H9 (cell line): ENCODE data around the gene COASY. TPM values are rescaled to one million over a fixed set of nuclear protein-coding genes. Genes with fewer than 3 reads are reported as not detected.

Experiments
- DNase-seq: peaks from one replicate; pipeline ENCODE4 v3.0.0-alpha.2; 2017
- H2AFZ ChIP-seq: one replicate; pipeline ENCODE4 v1.6.1; 2013; ENCODE audit warnings: mild to moderate bottlenecking, low read length, control low read depth, moderate library complexity
- H2AK5ac ChIP-seq: 2 replicates; pipeline ENCODE4 v1.6.1; 2013; ENCODE audit warnings: low read length, control low read depth, mixed read lengths; ENCODE audit not compliant: insufficient read length
- H2BK120ac ChIP-seq: one replicate; pipeline ENCODE4 v1.6.1; 2013; ENCODE audit warnings: low read depth, mild to moderate bottlenecking, low read length, control low read depth, inconsistent platforms; ENCODE audit not compliant: poor library complexity, severe bottlenecking
- H2BK12ac ChIP-seq: 2 replicates; pipeline ENCODE4 v1.6.1; 2013; ENCODE audit warnings: low read length, control low read depth, mixed read lengths, low read depth; ENCODE audit not compliant: insufficient read length
- H2BK15ac ChIP-seq: 2 replicates; pipeline ENCODE4 v1.6.1; 2013; ENCODE audit warnings: low read depth, low read length, control low read depth
- H2BK20ac ChIP-seq: one replicate; pipeline ENCODE4 v1.6.1; 2013; ENCODE audit warnings: low read depth, mild to moderate bottlenecking, low read length, control low read depth, inconsistent platforms; ENCODE audit not compliant: poor library complexity, severe bottlenecking
- H2BK5ac ChIP-seq: 2 replicates; pipeline ENCODE4 v1.6.1; 2013; ENCODE audit warnings: low read length, control low read depth, mixed read lengths; ENCODE audit not compliant: insufficient read length
- H3K14ac ChIP-seq: 2 replicates; pipeline ENCODE4 v1.6.1; 2013; ENCODE audit warnings: low read length, control low read depth; ENCODE audit not compliant: insufficient read depth
- H3K18ac ChIP-seq: 2 replicates; pipeline ENCODE4 v1.6.1; 2013; ENCODE audit warnings: low read depth, mild to moderate bottlenecking, mixed read lengths, low read length, control low read depth; ENCODE audit not compliant: insufficient read length
- H3K23ac ChIP-seq: 2 replicates; pipeline ENCODE4 v1.6.1; 2013; ENCODE audit warnings: low read length, control low read depth, mixed read lengths, low read depth; ENCODE audit not compliant: insufficient read length
- H3K23me2 ChIP-seq: 2 replicates; pipeline ENCODE4 v1.6.1; 2013; ENCODE audit warnings: low read depth, mild to moderate bottlenecking, mixed read lengths, low read length, control low read depth; ENCODE audit not compliant: insufficient read length, poor library complexity, severe bottlenecking
- H3K27ac ChIP-seq: 2 replicates; pipeline ENCODE4 v1.5.1; 2013; ENCODE audit warnings: low read length, control low read depth, mixed read lengths, low read depth; ENCODE audit not compliant: insufficient read length
- H3K27me3 ChIP-seq: 2 replicates; pipeline ENCODE4 v1.6.1; 2013; ENCODE audit warnings: low read length, control low read depth, inconsistent platforms; ENCODE audit not compliant: insufficient read depth
- H3K4ac ChIP-seq: 2 replicates; pipeline ENCODE4 v1.6.1; 2013; ENCODE audit warnings: low read depth, mild to moderate bottlenecking, control low read depth, inconsistent platforms, low read length, moderate library complexity
- H3K4me1 ChIP-seq: 2 replicates; pipeline ENCODE4 v1.6.1; 2013; ENCODE audit warnings: low read length, control low read depth, inconsistent platforms; ENCODE audit not compliant: insufficient read depth
- H3K4me2 ChIP-seq: 2 replicates; pipeline ENCODE4 v1.6.1; 2013; ENCODE audit warnings: low read length, control low read depth, mixed read lengths; ENCODE audit not compliant: insufficient read length, insufficient read depth
- H3K56ac ChIP-seq: 2 replicates; pipeline ENCODE4 v1.6.1; 2013; ENCODE audit warnings: low read depth, mild to moderate bottlenecking, mixed read lengths, low read length, control low read depth; ENCODE audit not compliant: insufficient read length
- H3K79me1 ChIP-seq: 2 replicates; pipeline ENCODE4 v1.6.1; 2013; ENCODE audit warnings: low read depth, mild to moderate bottlenecking, moderate library complexity, low read length, control low read depth, inconsistent platforms; ENCODE audit not compliant: insufficient read depth, poor library complexity, severe bottlenecking
- H3K79me2 ChIP-seq: 2 replicates; pipeline ENCODE4 v1.6.1; 2013; ENCODE audit warnings: low read length, control low read depth, inconsistent platforms; ENCODE audit not compliant: insufficient read depth
- H3K9ac ChIP-seq: 2 replicates; pipeline ENCODE4 v1.6.1; 2013; ENCODE audit warnings: low read length, control low read depth, mixed read lengths; ENCODE audit not compliant: insufficient read length; ENCODE audit errors: extremely low read depth
- H3K9me3 ChIP-seq: one replicate; pipeline ENCODE4 v1.6.1; 2013; ENCODE audit warnings: low read depth, low read length, inconsistent platforms; ENCODE audit not compliant: control insufficient read depth
- H3T11ph ChIP-seq: one replicate; pipeline ENCODE4 v1.6.1; 2013; ENCODE audit warnings: mild to moderate bottlenecking, low read length, control low read depth, inconsistent platforms
- H4K20me1 ChIP-seq: one replicate; pipeline ENCODE4 v1.6.1; 2013; ENCODE audit not compliant: control insufficient read depth, insufficient read length, insufficient read depth
- H4K5ac ChIP-seq: 2 replicates; pipeline ENCODE4 v1.6.1; 2013; ENCODE audit warnings: low read depth, mild to moderate bottlenecking, mixed read lengths, low read length, control low read depth; ENCODE audit not compliant: insufficient read length
- H4K8ac ChIP-seq: replicated peaks from 2 replicates; pipeline ENCODE4 v1.6.1; 2013; ENCODE audit warnings: low read length, control low read depth, mixed read lengths, low read depth; ENCODE audit not compliant: insufficient read length
- H4K91ac ChIP-seq: 2 replicates; pipeline ENCODE4 v1.6.1; 2013; ENCODE audit warnings: low read depth, mild to moderate bottlenecking, moderate library complexity, mixed read lengths, low read length, control low read depth; ENCODE audit not compliant: insufficient read length
- H3K27ac Mint-ChIP-seq, 3 experiments: 2 replicates in 2 of 3; 3 replicates in 1 of 3; pipeline ENCODE4 v1.8.0; 2020 to 2021; ENCODE audit warnings: mixed read lengths in 3 of 3, mild to moderate bottlenecking in 1 of 3, moderate library complexity in 1 of 3
- H3K27me3 Mint-ChIP-seq: 2 replicates; pipeline ENCODE4 v1.8.0; 2021; ENCODE audit warnings: low read depth, mild to moderate bottlenecking, moderate library complexity, mixed read lengths
- H3K36me3 Mint-ChIP-seq, 3 experiments: 2 replicates in 2 of 3; 3 replicates in 1 of 3; pipeline ENCODE4 v1.8.0; 2020 to 2021; ENCODE audit warnings: low read depth in 3 of 3, mixed read lengths in 3 of 3; ENCODE audit not compliant: insufficient read depth in 1 of 3
- H3K4me1 Mint-ChIP-seq, 2 experiments: 2 replicates each; pipeline ENCODE4 v1.8.0; 2020; ENCODE audit warnings: mixed read lengths in 2 of 2
- H3K4me3 Mint-ChIP-seq, 2 experiments: 2 replicates in 1 of 2; 3 replicates in 1 of 2; pipeline ENCODE4 v1.8.0; 2020 to 2021; ENCODE audit warnings: mild to moderate bottlenecking in 2 of 2, mixed read lengths in 2 of 2, moderate library complexity in 1 of 2
- H3K9me3 Mint-ChIP-seq, 2 experiments: 2 replicates in 1 of 2; 3 replicates in 1 of 2; pipeline ENCODE4 v1.8.0; 2020; ENCODE audit warnings: mild to moderate bottlenecking in 2 of 2, mixed read lengths in 2 of 2, moderate library complexity in 1 of 2
- WGBS: extraction: QIAGEN DNeasy Blood & Tissue Kit; methylation state at CpG from one replicate; pipeline ENCODE4 v1.1.7; 2013; ENCODE audit warnings: missing lambda C conversion rate, low lambda C conversion rate, mixed read lengths; ENCODE audit not compliant: insufficient read length; ENCODE audit errors: extremely low coverage; 5-methylcytosine and 5-hydroxymethylcytosine counted together
- total RNA-seq: library from RNA; stranded (reverse); gene quantifications from 2 replicates; pipeline ENCODE4 v1.2.1, GENCODE V29; 2021
- TF ChIP-seq, protein P1 (sequence below): fragments of 200-600 bp; sonication (generic); conservative IDR thresholded peaks from 3 replicates; pipeline ENCODE4 v1.8.0; 2021; ENCODE audit warnings: antibody characterized with exemption, mild to moderate bottlenecking

COASY gene
- total RNA-seq, 1 experiment from 2014 or later: 84.1 TPM

DNA sequence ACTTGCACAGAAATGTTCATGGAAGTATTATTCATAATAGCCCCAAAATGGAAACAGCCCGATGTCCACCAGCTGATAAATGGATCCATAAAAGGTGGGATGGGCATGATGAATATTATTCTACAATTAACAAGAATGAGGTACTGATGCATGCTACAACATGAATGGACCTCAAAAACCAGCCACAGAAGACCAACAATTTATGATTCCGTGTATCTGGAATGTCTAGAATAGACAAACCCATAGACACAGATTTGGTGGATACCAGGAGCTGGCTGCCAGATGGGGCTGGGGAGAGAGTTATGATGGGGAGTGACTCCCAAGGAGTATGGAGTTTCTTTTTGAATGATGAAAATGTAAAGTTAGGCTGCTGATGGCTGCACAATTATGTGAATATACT, 36.7 kb upstream of the COASY start:
- Histone ChIP-seq H3K79me1 (no peaks in the 10 kb centered on the region), H3T11ph (no peak overlapping the region), H4K5ac (no peak overlapping the region), H4K91ac (no peak overlapping the region), H3K18ac (no peak overlapping the region), H2BK20ac (no peak overlapping the region), H4K20me1 (no peaks in the 10 kb centered on the region), H2AK5ac (no peak overlapping the region), H3K56ac (no peak overlapping the region), H2AFZ (no peak overlapping the region), H3K4me2 (no peak overlapping the region), H4K8ac (no peak overlapping the region), H2BK12ac (no peak overlapping the region), H3K23ac (no peak overlapping the region), H3K9ac (no peak overlapping the region), H2BK120ac (no peak overlapping the region), H3K4me1 (no peaks in the 10 kb centered on the region), H3K23me2 (no peaks in the 10 kb centered on the region), H3K27me3 (no peaks in the 10 kb centered on the region), H3K9me3 (no peaks in the 10 kb centered on the region), H3K79me2 (no peaks in the 10 kb centered on the region), H2BK5ac (no peak overlapping the region), H3K27ac (no peak overlapping the region), H3K14ac (no peak overlapping the region), H2BK15ac (no peak overlapping the region), H3K4ac (no peak overlapping the region)
- DNase-seq: no peak
- no peak overlapping the region for H3K27ac Mint-ChIP-seq
- no peak overlapping the region for H3K4me3 Mint-ChIP-seq
- WGBS: no CpG with 5 or more reads among the region's 2 CpGs
- peaks cover 20% of the 10 kb centered on the region for H3K27me3 Mint-ChIP-seq
- peaks cover 0 to 25% (median 19%) of the 10 kb centered on the region in 3 experiments; a peak in 6 of 7 replicates for H3K36me3 Mint-ChIP-seq
- TF ChIP-seq, protein P1, sequence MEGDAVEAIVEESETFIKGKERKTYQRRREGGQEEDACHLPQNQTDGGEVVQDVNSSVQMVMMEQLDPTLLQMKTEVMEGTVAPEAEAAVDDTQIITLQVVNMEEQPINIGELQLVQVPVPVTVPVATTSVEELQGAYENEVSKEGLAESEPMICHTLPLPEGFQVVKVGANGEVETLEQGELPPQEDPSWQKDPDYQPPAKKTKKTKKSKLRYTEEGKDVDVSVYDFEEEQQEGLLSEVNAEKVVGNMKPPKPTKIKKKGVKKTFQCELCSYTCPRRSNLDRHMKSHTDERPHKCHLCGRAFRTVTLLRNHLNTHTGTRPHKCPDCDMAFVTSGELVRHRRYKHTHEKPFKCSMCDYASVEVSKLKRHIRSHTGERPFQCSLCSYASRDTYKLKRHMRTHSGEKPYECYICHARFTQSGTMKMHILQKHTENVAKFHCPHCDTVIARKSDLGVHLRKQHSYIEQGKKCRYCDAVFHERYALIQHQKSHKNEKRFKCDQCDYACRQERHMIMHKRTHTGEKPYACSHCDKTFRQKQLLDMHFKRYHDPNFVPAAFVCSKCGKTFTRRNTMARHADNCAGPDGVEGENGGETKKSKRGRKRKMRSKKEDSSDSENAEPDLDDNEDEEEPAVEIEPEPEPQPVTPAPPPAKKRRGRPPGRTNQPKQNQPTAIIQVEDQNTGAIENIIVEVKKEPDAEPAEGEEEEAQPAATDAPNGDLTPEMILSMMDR: no peak
- 0 out of 5 replicates have a peak, but pooled peaks cover 0 to 3% of the 10 kb centered on the region in 2 experiments for H3K9me3 Mint-ChIP-seq
- peaks cover 11 to 15% of the 10 kb centered on the region in 2 experiments for H3K4me1 Mint-ChIP-seq
